GM19372 (cell line): Measurements from ENCODE around the gene RYR1.
"Not testable (repeated sequence)": the region's sequence is repeated elsewhere in the genome, so short reads cannot be mapped to it uniquely, and the experiment has no call there.

Experiments used
- ATAC-seq: cut with Tn5 transposase; IDR thresholded peaks from one replicate; pipeline ENCODE4 v1.9.1; 2021; ENCODE audit warnings: mild to moderate bottlenecking, low read depth, moderate library complexity; ENCODE audit not compliant: unreplicated experiment

The RYR1 gene

DNA sequence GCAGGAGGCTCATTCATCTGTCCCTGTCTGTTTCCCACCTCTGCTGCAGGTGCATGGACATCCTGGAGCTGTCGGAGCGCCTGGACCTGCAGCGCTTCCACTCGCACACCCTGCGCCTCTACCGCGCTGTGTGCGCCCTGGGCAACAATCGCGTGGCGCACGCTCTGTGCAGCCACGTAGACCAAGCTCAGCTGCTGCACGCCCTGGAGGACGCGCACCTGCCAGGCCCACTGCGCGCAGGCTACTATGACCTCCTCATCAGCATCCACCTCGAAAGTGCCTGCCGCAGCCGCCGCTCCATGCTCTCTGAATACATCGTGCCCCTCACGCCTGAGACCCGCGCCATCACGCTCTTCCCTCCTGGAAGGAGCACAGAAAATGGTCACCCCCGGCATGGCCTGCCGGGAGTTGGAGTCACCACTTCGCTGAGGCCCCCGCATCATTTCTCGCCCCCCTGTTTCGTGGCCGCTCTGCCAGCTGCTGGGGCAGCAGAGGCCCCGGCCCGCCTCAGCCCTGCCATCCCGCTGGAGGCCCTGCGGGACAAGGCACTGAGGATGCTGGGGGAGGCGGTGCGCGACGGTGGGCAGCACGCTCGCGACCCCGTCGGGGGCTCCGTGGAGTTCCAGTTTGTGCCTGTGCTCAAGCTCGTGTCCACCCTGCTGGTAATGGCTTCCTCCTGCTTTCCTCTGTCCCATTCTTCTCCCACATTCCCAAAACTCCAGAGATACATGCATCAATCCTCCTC is 52.2 kb downstream of the RYR1 start:
- ATAC-seq, result no peak

- ATAC-seq, result no peak
These were observed 53.3 kb downstream of the RYR1 start for GRCh38 chr19:38486731-38487336.

DNA sequence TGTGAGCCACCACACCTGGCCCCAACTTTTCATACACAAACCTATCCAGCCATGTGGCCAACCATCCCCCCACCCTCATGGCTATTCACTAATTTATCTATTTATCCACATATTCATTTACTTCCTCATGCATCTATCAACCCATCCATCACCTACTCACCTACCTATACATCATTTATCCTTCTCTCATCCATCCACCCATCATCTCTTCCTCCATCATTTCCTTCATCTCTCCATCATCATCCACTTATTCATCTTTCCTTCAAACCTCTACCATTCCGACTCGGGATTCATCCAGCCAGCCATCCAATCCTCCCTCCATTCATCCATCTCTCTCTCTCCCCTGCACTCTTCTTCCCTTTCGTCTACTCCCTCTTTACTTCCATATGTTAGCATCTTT is 54.6 kb downstream of the RYR1 start:
- ATAC-seq, result no peak

- no peak for ATAC-seq
These were observed 55.4 kb downstream of the RYR1 start for GRCh38 chr19:38488776-38489481.

GRCh38 chr19:38490861-38491260 is 57.4 kb downstream of the RYR1 start:
- ATAC-seq, result no peak

- no peak for ATAC-seq
These were observed 58.8 kb downstream of the RYR1 start for GRCh38 chr19:38492181-38492813.

GRCh38 chr19:38494379-38494778 is 60.9 kb downstream of the RYR1 start:
- no peak for ATAC-seq

DNA sequence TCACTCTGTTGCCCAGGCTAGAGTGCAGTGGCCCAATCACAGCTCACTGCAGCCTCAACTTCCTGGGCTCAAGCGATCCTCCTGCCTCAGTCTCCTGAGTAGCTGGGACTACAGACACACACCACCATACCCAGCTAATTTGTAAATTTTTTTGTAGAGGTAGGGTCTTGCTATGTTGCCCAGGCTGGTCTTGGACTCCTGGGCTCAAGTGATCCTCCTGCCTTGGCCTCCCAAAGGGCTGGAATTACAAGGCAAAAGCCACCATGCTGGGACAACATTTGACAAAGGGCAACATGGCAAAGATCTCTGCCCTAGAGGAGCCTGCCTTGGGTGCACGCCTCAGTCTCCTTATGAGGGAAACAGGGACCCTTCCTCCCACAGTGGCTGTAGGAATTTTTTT is 61.9 kb downstream of the RYR1 start:
- not testable (repeated sequence) for ATAC-seq

GRCh38 chr19:38496116-38496515 is 62.6 kb downstream of the RYR1 start:
- no peak for ATAC-seq

DNA sequence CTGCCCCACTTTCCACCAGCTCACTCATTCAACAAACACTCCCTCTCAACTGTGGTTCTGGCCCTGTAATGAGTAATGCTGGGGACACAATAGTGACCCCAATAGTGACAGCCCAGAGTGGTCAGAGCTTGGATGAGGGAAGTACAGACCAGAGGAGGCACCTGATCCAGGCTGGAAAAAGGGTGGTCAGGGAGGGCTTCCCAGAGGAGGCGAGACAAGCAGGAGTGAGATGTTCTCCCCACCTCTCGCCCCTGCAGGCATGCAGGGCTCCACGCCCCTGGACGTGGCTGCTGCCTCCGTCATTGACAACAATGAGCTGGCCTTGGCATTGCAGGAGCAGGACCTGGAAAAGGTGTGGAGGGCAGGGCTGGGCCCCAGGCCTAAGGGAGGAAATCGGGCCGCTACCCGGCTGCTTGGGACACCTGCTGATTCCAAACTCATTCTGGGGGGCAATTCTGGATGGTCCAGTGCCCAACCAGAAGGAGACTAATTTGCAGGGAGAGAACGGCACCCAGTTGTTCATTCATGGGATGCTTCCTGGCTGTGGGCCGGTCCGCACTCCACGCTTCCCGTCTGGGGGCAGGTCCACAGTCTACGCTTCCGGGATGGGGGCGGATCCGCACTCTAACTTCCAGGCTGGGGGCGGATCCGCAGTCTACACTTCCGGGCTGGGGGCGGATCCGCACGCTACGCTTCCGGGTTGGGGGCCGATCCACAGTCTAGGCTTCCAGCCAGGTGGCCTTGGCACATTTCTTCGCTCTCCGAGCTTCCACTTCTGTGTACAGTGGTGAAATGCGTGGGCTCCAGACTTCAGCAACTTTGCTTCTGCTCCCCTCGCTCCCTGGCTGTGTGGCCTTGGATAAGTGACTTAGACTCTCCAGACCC is 63.4 kb downstream of the RYR1 start:
- ATAC-seq, result no peak

DNA sequence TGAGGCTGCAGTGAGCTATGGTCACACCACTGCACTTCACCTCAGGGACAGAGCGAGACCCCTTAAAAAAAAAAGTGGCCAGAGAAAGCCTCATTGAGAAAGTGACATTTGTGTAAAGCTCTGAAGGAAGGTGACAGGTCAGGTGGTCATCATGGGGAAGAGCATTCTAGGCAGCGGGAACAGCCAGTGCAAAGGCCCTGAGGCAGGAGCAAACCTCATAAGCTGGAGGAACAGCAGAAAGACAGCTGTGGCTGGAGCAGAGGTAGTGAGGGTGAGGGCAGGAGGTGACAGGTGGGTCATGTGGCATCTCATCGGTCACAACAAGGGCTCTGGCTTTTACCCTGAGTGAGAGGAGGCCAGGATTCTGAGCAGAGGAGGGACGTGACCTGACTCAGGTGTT is 64.4 kb downstream of the RYR1 start:
- ATAC-seq, result no peak

DNA sequence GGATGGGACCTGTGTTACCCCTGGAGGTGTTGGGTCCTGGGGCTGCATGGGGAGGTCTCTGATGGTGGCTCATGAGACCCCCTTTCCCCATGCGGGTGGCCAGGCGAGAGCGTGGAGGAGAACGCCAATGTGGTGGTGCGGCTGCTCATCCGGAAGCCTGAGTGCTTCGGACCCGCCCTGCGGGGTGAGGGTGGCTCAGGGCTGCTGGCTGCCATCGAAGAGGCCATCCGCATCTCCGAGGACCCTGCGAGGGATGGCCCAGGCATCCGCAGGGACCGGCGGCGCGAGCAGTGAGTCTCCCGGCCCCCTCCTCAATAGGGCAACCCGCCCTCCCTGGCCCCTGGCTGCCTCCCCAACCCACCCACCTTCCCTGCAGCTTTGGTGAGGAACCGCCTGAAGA is 66.0 kb downstream of the RYR1 start:
- ATAC-seq, result no peak

- ATAC-seq, result no peak
These were observed 67.0 kb downstream of the RYR1 start for GRCh38 chr19:38500450-38500849.

GRCh38 chr19:38502410-38503076 is 69.1 kb downstream of the RYR1 start:
- no peak for ATAC-seq

GRCh38 chr19:38503077-38503410 is 69.6 kb downstream of the RYR1 start:
- no peak for ATAC-seq

GRCh38 chr19:38505958-38506357 is 72.5 kb downstream of the RYR1 start:
- ATAC-seq, result no peak

GRCh38 chr19:38506375-38506722 is 72.9 kb downstream of the RYR1 start:
- no peak for ATAC-seq

DNA sequence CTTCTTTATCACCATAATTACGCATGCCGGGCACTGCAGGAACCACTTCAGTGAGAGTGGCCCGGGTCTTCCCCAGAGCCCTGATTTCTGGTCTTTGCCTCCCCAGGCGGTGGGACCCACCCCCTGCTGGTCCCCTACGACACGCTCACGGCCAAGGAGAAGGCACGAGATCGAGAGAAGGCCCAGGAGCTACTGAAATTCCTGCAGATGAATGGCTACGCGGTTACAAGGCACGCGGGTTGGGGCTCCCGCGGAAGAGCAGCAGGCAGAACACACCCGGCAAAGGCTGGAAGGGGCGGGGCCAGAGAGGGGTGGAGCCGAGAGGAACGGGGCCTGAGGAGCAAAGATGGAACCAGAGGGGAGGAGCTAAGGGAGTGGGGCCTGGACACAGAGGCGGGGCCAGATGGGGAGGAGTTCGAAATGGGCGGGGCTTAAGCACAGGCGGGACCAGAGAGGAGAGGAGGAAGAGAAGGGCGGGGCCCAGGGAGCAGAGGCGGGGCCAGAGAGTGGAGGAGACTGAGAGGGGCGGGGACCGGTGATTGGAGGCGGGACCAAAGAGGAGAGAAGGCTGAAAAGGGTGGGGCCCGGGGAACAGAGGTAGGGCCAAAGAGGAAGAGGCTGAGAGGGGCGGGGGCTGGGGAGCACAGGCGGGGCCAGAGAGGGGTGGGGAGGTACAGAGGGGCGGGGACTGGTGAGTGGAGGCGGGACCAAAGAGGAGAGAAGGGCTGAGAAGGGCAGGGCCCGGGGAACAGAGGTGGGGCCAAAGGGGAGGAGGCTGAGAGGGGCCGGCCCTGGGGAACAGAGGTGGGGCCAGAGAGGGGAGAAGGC is 73.4 kb downstream of the RYR1 start:
- no peak for ATAC-seq

DNA sequence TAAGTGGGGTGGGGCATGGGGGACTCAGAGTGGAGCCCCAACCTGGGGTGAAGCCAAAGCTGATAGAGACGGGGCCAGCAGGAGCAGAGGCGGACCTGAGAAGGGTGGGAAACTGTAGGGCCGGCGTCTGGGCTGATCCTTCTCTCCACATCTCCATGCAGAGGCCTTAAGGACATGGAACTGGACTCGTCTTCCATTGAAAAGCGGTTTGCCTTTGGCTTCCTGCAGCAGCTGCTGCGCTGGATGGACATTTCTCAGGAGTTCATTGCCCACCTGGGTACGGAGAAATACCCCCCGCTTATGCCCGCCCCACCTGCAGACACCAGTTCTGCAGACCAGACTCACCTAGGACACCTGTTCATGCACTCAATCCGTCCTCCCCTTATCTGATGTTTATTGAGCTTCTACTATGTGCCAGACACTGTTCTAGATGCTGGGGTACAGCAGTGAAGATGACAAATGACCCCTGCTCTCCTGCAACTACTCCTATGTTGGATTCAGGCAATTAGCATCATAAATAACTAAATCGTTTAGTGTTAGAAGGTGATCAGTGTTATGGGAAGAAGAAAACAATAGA is 74.1 kb downstream of the RYR1 start:
- ATAC-seq, result no peak
